Measurements from ENCODE around the gene EMX1.

The EMX1 gene

DNA sequence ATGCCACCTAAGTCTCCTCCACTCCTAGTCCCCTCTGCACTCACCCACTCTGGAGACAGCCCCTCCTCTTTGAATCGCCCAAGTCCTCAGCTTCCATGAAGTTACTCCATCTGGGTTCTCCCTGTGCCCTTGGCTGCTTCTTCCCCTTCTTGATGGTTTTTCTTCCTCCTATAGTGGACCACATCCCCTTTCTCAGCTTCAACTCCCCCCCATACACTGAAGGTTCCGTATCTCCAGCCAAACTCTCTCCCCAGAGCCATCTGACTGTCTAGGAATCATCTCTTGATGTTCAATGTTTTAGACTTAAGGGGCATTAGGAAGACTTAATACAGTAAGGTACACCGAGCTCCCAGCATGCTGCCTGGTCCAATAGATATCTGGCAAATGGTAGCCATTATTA, 39.6 kb downstream of the EMX1 start:
- TF ChIP-seq, protein P1, sequence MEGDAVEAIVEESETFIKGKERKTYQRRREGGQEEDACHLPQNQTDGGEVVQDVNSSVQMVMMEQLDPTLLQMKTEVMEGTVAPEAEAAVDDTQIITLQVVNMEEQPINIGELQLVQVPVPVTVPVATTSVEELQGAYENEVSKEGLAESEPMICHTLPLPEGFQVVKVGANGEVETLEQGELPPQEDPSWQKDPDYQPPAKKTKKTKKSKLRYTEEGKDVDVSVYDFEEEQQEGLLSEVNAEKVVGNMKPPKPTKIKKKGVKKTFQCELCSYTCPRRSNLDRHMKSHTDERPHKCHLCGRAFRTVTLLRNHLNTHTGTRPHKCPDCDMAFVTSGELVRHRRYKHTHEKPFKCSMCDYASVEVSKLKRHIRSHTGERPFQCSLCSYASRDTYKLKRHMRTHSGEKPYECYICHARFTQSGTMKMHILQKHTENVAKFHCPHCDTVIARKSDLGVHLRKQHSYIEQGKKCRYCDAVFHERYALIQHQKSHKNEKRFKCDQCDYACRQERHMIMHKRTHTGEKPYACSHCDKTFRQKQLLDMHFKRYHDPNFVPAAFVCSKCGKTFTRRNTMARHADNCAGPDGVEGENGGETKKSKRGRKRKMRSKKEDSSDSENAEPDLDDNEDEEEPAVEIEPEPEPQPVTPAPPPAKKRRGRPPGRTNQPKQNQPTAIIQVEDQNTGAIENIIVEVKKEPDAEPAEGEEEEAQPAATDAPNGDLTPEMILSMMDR (IDR thresholded peaks at IDR 0.05; ENCODE audit: low read depth, low read length, missing control alignments), result no peak
- Histone ChIP-seq H3K36me3 (replicated peaks) (no peaks in the 10 kb centered on the region), H3K27me3 (replicated peaks) (no peaks in the 10 kb centered on the region), H3K4me3 (ENCODE audit: low read depth, low read length) (no peak overlapping the region), H3K27ac (no peak overlapping the region)
- no peak for DNase-seq
- in situ Hi-C loops (cut with HindIII; ENCODE audit: low pct_ligation_motif_present, low sequenced_read_pairs), result no loop called here

DNA sequence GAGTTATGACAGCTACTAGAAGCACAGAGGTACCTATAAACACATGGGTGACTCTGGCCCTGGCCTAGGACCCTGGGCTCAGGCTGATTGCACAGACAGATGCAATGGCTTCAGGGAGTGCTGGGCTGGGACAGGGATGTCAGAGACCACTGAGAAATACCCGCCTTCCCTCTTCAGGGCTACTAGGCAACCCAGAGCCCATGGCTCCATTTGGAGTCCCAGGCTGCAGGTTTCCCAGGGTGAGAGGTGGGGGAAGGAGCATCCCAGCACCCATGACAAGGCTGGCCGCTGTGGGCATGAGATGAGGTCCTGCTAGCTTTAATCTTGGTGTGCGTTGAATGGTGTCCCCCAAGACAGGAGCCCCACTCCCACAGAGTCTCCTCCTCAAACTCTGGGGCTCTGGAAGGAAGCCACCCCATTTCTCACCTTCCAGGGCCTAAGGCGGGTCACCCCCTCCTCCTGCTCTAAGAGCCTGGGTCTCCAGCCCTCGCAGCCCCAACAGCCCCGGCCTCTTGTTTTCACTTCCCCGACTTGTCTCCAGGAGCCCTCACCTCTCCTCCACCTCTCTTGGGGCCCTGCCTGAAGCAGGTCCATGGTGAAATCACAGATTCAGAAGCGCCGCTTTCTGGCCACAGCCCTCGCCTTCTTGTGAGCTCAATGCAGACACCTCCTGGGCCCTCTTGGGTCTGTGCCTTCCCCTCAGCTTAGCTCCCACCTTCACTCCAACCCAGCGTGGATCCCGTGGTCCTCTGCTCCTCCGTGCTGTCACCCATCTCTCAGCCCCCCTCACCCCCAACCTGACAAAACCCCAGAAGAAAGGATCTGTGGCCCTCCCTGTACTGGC, 41.4 kb downstream of the EMX1 start:
- TF ChIP-seq, protein P1 (IDR thresholded peaks at IDR 0.05; ENCODE audit: low read depth, low read length, missing control alignments), result no peak
- in situ Hi-C loops (cut with HindIII; ENCODE audit: low pct_ligation_motif_present, low sequenced_read_pairs), result no loop called here
- Histone ChIP-seq H3K4me3 (ENCODE audit: low read depth, low read length) (no peak overlapping the region), H3K27me3 (replicated peaks) (no peaks in the 10 kb centered on the region), H3K36me3 (replicated peaks) (no peaks in the 10 kb centered on the region), H3K27ac (no peak overlapping the region)
- no peak for DNase-seq

DNA sequence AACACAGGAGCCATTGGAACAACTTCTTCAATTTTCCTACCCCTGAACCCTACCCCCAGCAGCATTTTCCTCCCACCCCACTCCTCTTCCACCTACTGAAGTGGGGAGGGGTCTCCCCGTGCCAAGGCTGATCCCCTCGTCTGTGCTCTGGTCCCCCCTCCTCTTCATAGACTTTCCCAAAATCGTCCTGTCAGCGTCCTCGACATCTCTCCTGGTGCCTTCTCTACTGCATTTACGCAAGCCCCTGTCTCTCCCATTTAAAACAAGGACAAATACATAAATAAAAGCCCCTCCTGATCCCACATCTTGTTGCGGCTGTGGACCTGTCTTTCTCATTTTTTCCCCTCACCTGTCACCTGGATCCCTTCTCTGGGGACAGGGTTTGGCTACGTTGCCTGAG, 42.2 kb downstream of the EMX1 start:
- TF ChIP-seq, protein P1 (IDR thresholded peaks at IDR 0.05; ENCODE audit: low read depth, low read length, missing control alignments), result no peak
- no peaks in the 10 kb centered on the region for H3K36me3 ChIP-seq (replicated peaks)
- in situ Hi-C loops (cut with HindIII; ENCODE audit: low pct_ligation_motif_present, low sequenced_read_pairs), result no loop called here

DNA sequence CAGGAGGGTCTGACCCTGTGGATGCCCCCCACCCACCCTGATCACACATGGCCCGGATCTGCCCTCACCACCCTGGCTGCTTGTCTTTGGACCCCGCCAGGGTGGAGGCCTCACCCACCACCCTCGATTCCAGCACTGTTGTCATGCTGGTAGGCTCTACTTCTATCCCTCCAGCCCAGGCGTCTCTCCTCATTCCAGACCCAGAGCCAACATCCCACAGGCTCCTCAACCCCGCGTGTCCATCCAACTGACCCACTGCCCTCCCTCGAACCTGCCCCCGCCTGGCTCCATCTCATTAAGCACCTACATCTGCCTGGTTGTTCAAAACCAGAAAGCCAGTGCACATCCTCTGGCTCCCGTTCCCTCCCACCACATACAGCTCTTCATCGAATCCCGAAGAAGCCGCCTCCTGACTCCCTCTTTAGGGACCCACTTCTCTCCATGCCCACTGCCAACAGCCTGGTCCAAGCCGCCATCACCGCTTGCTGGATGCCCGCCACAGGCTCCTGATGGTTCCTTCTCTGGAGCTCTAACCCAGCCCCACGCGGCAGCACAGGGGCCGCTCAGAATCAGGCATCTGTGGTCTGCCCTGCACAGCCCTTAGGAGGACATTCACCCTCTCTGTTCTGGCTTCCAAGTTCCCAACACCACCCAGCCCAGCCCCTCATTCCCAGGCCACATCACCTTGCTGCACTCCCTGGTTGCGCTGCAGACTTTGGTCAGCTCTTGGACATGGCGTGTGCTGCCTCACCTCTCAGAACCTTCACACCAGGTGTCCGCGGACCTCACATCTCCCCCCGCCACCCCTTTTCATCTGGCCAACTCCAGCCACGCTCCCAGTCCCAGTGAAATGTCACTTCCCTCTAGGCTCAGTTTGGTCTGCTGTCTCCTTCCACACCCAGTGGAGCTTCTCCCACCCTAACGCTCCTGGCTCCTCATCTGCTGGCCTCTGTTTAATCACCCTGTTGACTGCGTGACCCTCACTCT, 43.0 kb downstream of the EMX1 start:
- in situ Hi-C loops (cut with HindIII; ENCODE audit: low pct_ligation_motif_present, low sequenced_read_pairs), result no loop called here

More for the DNA sequence above, 42.2 kb downstream of the EMX1 start:
- no peaks in the 10 kb centered on the region for H3K27me3 ChIP-seq (replicated peaks)
- no peak for DNase-seq
- no peak overlapping the region for H3K4me3 ChIP-seq (ENCODE audit: low read depth, low read length)
- H3K27ac ChIP-seq, result no peak overlapping the region

DNA sequence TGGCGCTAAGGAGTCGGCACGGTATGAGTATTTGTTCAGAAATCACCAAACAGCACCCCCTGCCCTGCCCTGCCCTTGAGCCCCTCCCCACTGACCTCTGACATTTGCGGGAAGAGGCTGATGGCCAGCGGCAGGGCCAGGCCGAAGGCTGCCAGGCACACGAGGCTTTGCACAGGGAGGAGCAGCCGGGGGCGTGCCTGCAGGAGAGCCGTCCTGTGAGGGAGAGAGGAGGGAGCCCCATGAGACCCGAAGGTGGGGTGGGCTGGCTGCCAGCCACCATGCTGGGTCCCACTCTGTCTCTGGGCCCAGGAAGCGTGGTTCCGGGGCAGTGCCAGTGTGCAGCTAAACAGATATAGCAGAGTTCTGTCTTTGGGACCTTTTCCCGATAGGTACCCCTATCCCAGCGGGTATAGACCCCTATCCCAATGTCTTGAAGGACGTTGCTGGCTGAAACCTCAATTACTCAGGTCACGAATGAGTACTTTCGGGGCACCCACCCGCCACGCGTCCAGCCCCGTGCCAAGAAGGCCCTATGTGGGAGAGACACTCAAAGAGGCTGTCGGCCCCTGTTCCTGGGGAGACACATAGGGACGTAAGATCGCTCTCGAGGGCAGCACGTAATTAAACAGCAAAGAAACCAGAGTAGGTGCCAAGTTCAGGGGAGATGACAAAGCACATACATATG, 43.9 kb downstream of the EMX1 start:
- in situ Hi-C loops (cut with HindIII; ENCODE audit: low pct_ligation_motif_present, low sequenced_read_pairs), result no loop called here
- Histone ChIP-seq H3K27ac (no peak overlapping the region), H3K4me3 (ENCODE audit: low read depth, low read length) (no peak overlapping the region), H3K27me3 (replicated peaks) (no peaks in the 10 kb centered on the region), H3K36me3 (replicated peaks) (no peaks in the 10 kb centered on the region)
- no peak for DNase-seq
- TF ChIP-seq, protein P1 (IDR thresholded peaks at IDR 0.05; ENCODE audit: low read depth, low read length, missing control alignments), result no peak

More for the DNA sequence above, 43.0 kb downstream of the EMX1 start:
- H3K27ac ChIP-seq, result no peak overlapping the region
- no peaks in the 10 kb centered on the region for H3K27me3 ChIP-seq (replicated peaks)
- no peaks in the 10 kb centered on the region for H3K36me3 ChIP-seq (replicated peaks)
- no peak overlapping the region for H3K4me3 ChIP-seq (ENCODE audit: low read depth, low read length)
- no peak for DNase-seq
- TF ChIP-seq, protein P1 (IDR thresholded peaks at IDR 0.05; ENCODE audit: low read depth, low read length, missing control alignments), result no peak
